ENCODE results near the gene KDF1. TPM values are rescaled to one million over a fixed set of nuclear protein-coding genes. Genes with fewer than 3 reads are reported as not detected.
A peak's percentile ranks its signal among the peaks of the same experiment; 100 is the strongest.

Gene KDF1
- total and polyA plus RNA-seq, 2 of the 13 experiments (the other 11 are each of a cell fraction or from before 2014, with no cell fraction given): 1.9 to 4.9 TPM

DNA sequence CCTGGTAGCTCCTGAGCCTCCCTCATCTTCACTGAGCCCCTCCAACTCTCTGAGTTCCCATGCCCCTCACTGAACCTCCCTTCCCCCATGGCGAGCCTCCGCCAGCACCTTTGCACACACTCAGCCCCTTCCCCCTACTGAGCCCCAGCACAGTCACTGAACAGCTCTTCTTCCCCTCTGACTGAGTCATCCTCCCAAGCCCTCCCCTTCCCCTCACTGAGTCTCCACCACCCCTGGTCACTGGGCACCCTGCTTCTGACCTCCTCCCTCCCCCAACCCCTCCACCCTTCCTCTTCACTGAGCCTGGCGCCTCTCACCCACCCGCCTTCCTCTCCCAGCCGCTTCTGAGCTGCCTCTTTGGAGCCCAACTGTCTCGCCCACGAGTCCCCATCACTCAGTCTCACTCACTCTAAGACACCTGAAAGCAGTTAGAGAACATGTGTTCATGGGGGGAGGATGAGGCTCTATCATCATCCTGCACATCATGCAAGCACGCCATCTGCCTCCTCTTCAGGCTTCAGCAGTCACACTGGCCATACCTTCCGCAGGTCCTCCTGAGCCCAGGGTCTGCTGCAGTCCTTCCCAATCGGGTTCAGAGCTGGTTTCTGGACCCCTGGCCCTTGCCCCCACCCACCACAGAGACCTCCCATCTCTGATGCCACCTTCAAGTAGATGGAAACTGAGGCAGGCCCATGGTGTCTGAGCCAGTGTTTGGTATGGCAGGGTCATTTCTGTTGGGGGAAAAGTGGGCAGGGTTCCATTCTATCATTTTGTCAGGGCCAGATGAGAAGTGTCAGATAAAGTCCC lies 31.2 kb upstream of the KDF1 start (continued):
- TF ChIP-seq, protein P1, sequence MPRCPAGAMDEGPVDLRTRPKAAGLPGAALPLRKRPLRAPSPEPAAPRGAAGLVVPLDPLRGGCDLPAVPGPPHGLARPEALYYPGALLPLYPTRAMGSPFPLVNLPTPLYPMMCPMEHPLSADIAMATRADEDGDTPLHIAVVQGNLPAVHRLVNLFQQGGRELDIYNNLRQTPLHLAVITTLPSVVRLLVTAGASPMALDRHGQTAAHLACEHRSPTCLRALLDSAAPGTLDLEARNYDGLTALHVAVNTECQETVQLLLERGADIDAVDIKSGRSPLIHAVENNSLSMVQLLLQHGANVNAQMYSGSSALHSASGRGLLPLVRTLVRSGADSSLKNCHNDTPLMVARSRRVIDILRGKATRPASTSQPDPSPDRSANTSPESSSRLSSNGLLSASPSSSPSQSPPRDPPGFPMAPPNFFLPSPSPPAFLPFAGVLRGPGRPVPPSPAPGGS (CRISPR knock-in tag; IDR thresholded peaks at IDR 0.05): peak; percentile 17; the same call in 1 of the 2 replicates
- TF ChIP-seq PCBP1 (IDR thresholded peaks at IDR 0.05; ENCODE audit: borderline replicate concordance, low read depth, low read length) (0 out of 2 replicates have a peak, but pooled peaks have one; percentile 69), ZNF335 (CRISPR knock-in tag; IDR thresholded peaks at IDR 0.05) (no peak), ZBTB7A (CRISPR knock-in tag; IDR thresholded peaks at IDR 0.05) (peak; percentile 10; the same call in 1 of the 2 replicates), HOXA9 (CRISPR knock-in tag; IDR thresholded peaks at IDR 0.05; ENCODE audit: borderline replicate concordance) (no peak), ZNF12 (CRISPR knock-in tag; IDR thresholded peaks at IDR 0.05) (0 out of 2 replicates have a peak, but pooled peaks have one; percentile 13), KMT2A (CRISPR knock-in tag; IDR thresholded peaks at IDR 0.05) (no peak), ZNF850 (CRISPR knock-in tag; conservative IDR thresholded peaks at IDR 0.05) (no peak), SOX13 (IDR thresholded peaks at IDR 0.05) (no peak), SOX13 (CRISPR knock-in tag; conservative IDR thresholded peaks at IDR 0.05 in 1 of 2, IDR thresholded peaks at IDR 0.05 in 1 of 2) (peak in 1 of 2 experiments; percentile 38; a peak in 1 of 4 replicates), ZNF678 (CRISPR knock-in tag; IDR thresholded peaks at IDR 0.05) (0 out of 2 replicates have a peak, but pooled peaks have one; percentile 60), ZNF235 (CRISPR knock-in tag; IDR thresholded peaks at IDR 0.05; ENCODE audit: borderline replicate concordance) (no peak), TBL1XR1 (IDR thresholded peaks at IDR 0.05; ENCODE audit: borderline replicate concordance, low read length, partially characterized antibody) (peak; percentile 31), HDAC1 (CRISPR knock-in tag; IDR thresholded peaks at IDR 0.05) (peak; percentile 21; the same call in 1 of the 2 replicates), ZKSCAN8 (CRISPR knock-in tag; IDR thresholded peaks at IDR 0.05; ENCODE audit: borderline replicate concordance) (no peak), ONECUT2 (CRISPR knock-in tag; IDR thresholded peaks at IDR 0.05) (no peak)
- TF ChIP-seq, protein P2, sequence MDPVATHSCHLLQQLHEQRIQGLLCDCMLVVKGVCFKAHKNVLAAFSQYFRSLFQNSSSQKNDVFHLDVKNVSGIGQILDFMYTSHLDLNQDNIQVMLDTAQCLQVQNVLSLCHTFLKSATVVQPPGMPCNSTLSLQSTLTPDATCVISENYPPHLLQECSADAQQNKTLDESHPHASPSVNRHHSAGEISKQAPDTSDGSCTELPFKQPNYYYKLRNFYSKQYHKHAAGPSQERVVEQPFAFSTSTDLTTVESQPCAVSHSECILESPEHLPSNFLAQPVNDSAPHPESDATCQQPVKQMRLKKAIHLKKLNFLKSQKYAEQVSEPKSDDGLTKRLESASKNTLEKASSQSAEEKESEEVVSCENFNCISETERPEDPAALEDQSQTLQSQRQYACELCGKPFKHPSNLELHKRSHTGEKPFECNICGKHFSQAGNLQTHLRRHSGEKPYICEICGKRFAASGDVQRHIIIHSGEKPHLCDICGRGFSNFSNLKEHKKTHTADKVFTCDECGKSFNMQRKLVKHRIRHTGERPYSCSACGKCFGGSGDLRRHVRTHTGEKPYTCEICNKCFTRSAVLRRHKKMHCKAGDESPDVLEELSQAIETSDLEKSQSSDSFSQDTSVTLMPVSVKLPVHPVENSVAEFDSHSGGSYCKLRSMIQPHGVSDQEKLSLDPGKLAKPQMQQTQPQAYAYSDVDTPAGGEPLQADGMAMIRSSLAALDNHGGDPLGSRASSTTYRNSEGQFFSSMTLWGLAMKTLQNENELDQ (CRISPR knock-in tag; IDR thresholded peaks at IDR 0.05; ENCODE audit: borderline replicate concordance): no peak
- TF ChIP-seq, protein P3, sequence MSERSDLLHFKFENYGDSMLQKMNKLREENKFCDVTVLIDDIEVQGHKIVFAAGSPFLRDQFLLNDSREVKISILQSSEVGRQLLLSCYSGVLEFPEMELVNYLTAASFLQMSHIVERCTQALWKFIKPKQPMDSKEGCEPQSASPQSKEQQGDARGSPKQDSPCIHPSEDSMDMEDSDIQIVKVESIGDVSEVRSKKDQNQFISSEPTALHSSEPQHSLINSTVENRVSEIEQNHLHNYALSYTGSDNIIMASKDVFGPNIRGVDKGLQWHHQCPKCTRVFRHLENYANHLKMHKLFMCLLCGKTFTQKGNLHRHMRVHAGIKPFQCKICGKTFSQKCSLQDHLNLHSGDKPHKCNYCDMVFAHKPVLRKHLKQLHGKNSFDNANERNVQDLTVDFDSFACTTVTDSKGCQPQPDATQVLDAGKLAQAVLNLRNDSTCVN (CRISPR knock-in tag; IDR thresholded peaks at IDR 0.05; ENCODE audit: borderline replicate concordance): no peak
- TF ChIP-seq, protein P4, sequence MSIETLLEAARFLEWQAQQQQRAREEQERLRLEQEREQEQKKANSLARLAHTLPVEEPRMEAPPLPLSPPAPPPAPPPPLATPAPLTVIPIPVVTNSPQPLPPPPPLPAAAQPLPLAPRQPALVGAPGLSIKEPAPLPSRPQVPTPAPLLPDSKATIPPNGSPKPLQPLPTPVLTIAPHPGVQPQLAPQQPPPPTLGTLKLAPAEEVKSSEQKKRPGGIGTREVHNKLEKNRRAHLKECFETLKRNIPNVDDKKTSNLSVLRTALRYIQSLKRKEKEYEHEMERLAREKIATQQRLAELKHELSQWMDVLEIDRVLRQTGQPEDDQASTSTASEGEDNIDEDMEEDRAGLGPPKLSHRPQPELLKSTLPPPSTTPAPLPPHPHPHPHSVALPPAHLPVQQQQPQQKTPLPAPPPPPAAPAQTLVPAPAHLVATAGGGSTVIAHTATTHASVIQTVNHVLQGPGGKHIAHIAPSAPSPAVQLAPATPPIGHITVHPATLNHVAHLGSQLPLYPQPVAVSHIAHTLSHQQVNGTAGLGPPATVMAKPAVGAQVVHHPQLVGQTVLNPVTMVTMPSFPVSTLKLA (IDR thresholded peaks at IDR 0.05): peak; percentile 37; the same call in 1 of the 2 replicates
- TF ChIP-seq, protein P5, sequence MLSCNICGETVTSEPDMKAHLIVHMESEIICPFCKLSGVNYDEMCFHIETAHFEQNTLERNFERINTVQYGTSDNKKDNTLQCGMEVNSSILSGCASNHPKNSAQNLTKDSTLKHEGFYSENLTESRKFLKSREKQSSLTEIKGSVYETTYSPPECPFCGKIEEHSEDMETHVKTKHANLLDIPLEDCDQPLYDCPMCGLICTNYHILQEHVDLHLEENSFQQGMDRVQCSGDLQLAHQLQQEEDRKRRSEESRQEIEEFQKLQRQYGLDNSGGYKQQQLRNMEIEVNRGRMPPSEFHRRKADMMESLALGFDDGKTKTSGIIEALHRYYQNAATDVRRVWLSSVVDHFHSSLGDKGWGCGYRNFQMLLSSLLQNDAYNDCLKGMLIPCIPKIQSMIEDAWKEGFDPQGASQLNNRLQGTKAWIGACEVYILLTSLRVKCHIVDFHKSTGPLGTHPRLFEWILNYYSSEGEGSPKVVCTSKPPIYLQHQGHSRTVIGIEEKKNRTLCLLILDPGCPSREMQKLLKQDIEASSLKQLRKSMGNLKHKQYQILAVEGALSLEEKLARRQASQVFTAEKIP (CRISPR knock-in tag; IDR thresholded peaks at IDR 0.05; ENCODE audit: borderline replicate concordance): no peak
